ENCODE data around the gene PER1. TPM values are rescaled to one million over a fixed set of nuclear protein-coding genes. Genes with fewer than 3 reads are reported as not detected.

The PER1 gene
- total RNA-seq, 1 donor = 141 TPM

GRCh38 chr17:8142887-8143580, 9.2 kb downstream of the PER1 start:
- DNase-seq (ENCODE audit: low read depth in 2 of 3, low spot score in 2 of 3) = no peak

DNA sequence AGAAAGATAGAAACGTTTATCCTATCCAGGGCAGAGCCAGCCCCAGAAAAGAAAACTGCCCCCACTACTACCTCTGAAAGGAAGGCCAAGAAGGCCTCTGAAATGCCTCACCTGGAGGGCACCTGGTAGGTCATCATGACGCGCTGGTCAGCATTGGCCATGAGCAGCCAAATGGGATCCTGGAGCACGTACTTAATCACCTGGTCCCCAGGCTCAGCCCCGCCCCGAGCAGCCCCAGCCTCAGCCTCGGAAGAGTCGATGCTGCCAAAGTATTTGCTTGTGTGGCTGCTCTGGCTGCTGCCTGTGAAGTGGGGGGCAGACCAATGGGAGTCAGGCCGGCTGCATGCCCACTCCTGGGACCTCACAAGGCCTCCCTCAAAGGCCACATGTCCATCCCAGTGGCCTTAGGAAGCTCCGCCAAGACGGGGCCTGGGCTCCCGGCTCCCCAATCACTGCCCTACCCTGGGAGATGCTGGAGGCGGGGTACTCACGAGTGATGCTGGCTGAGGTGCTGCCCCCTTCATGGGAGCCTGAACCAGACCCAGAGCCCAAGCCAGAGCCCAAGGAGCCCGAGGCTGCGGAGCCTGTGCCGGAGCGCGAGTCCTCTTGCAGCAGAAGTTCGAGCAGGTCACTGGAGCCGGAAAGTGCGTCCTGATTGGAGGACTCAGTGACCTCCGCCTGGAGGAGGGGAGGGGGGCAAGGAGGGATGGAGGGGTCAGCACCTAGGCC, 9.9 kb downstream of the PER1 start:
- no peak for DNase-seq (ENCODE audit: low read depth in 2 of 3, low spot score in 2 of 3)

- no peak for DNase-seq (ENCODE audit: low read depth in 2 of 3, low spot score in 2 of 3)
Observed at GRCh38 chr17:8141741-8142140, 10.5 kb downstream of the PER1 start.

DNA sequence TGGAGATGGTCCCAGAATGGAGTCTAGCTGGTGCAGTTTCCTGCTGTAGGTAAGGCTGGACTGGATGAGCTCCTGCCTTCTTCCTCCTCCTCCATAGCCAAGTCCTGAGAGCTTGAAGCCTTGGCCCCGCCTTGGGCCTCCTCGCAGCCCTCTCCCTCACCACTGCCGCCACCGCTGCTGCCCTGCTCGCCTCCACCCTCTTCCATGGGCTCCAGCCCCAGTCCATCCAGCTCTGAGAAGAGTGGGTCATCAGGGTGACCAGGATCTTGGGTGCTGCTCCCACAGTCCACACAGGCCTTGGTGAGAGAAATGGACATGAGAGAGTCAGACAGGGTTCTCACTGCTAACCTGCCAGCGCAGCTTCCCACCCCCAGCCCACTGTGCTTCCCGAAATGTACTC, 11.2 kb downstream of the PER1 start:
- no peak for DNase-seq (ENCODE audit: low read depth in 2 of 3, low spot score in 2 of 3)

- DNase-seq (ENCODE audit: low read depth in 2 of 3, low spot score in 2 of 3) = no peak
Observed at GRCh38 chr17:8140065-8141029, 11.9 kb downstream of the PER1 start.

- peak; percentile 89 to 97 (median 93) for DNase-seq (ENCODE audit: low read depth in 2 of 3, low spot score in 2 of 3)
Observed at GRCh38 chr17:8138672-8139371, 13.4 kb downstream of the PER1 start.

DNA sequence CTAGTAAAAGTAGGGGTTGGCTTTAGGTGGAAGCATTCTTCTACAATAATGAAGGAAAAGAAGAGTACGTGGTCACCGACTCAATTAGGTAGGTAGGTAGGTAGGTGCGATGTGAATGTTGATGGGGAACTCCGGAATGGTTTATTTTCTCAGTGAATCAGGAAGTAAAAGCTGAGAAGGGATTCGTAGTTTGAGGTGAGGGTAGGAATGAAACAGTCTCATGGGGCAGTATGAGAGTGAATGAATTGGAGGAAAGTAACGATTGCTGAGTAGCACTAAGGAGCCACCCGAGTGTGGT, 13.9 kb downstream of the PER1 start:
- no peak for DNase-seq (ENCODE audit: low read depth in 2 of 3, low spot score in 2 of 3)

GRCh38 chr17:8137645-8138373, 14.4 kb downstream of the PER1 start:
- DNase-seq (ENCODE audit: low read depth in 2 of 3, low spot score in 2 of 3) = no peak

DNA sequence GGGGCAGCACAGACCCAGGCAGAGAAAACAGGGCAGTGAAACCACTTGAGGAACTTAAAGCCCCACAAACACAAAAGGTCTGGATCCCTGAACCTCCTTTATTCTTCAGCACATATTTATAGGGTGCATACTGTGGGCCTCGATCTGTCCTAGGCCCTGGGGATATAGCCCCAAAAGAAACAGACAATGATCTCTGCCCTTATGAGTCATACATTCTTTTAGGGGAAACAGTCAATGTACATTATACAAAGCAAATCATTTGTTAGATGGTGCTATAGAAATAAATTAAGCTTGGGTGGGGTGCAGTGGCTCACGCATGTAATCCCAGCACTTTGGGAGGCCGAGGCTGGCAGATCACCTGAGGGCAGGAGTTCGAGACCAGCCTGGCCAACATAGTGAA, 18.3 kb downstream of the PER1 start:
- no peak for DNase-seq (ENCODE audit: low read depth in 2 of 3, low spot score in 2 of 3)

- no peak for DNase-seq (ENCODE audit: low read depth in 2 of 3, low spot score in 2 of 3)
Observed at GRCh38 chr17:8133399-8133798, 18.8 kb downstream of the PER1 start.

- DNase-seq (ENCODE audit: low read depth in 2 of 3, low spot score in 2 of 3) = no peak
Observed at GRCh38 chr17:8131844-8132441, 20.3 kb downstream of the PER1 start.

DNA sequence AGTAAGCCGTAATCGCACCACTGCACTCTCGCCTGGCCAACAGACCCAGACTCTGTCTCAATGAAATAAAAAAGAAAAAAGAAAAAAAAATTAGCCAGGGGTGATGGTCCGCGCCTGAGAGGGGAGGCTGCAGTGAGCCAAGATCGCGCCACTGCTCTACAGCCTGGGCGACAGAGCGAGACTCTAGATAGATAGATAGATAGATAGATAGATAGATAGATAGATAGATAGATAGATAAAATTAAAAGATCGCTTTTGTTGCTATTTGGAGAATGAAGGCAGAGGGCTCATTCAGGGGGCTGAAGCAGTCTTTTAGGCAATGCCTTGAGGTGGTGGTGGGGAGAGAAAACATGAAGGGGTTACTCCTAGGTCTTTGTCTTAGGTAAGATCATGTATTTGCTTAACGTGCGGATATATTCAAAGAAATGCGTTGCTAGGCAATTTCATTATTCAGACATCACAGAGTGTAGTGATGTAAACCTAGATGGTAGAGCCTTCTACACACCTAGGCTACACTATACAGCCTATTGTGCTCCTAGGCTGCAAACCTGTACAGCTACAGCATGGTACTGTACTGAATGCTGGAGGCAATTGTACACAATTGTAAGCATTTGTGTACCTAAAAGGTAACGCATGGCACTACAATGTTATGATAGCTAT, 23.9 kb downstream of the PER1 start:
- DNase-seq (ENCODE audit: low read depth in 2 of 3, low spot score in 2 of 3) = no peak

GRCh38 chr17:8126491-8127066, 25.6 kb downstream of the PER1 start:
- DNase-seq (ENCODE audit: low read depth in 2 of 3, low spot score in 2 of 3) = no peak

- no peak for DNase-seq (ENCODE audit: low read depth in 2 of 3, low spot score in 2 of 3)
Observed at GRCh38 chr17:8125947-8126490, 26.2 kb downstream of the PER1 start.

DNA sequence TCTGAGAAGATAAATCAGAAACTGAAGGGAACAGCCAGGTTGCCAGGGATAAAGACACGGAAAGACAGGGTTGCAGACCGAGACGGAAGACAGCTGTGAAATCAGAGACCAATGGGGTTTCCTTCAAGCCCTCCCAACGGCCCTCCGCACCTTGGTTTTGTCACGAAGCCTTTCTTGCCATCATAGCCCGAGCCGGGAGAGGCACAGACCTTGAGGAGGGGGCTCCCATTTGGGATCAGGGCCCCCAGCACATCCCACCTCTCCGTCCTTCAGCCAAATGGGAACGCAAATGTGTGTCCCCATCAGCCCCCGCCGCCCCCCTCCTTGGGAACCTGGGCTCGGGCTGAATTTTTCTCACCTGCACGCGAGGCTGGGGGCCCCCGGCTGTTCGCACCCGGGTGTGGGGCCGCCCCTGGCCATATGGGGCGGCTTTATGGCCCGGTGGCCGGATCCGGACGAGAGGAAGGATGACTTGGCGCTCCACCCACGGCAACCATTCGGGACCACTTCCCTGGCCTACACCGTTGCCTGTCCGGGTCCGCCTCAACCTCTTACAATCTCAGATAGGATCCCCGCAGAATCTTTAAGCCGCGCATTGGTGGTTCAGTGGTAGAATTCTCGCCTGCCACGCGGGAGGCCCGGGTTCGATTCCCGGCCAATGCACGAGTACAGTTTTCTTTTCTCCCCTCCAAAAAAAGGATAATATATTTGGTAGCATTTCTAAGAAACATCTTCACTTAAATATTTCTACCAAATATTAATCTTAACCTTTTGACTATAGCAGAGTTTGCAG, 26.9 kb downstream of the PER1 start:
- peak; percentile 74 to 89 (median 81) for DNase-seq (ENCODE audit: low read depth in 2 of 3, low spot score in 2 of 3)

DNA sequence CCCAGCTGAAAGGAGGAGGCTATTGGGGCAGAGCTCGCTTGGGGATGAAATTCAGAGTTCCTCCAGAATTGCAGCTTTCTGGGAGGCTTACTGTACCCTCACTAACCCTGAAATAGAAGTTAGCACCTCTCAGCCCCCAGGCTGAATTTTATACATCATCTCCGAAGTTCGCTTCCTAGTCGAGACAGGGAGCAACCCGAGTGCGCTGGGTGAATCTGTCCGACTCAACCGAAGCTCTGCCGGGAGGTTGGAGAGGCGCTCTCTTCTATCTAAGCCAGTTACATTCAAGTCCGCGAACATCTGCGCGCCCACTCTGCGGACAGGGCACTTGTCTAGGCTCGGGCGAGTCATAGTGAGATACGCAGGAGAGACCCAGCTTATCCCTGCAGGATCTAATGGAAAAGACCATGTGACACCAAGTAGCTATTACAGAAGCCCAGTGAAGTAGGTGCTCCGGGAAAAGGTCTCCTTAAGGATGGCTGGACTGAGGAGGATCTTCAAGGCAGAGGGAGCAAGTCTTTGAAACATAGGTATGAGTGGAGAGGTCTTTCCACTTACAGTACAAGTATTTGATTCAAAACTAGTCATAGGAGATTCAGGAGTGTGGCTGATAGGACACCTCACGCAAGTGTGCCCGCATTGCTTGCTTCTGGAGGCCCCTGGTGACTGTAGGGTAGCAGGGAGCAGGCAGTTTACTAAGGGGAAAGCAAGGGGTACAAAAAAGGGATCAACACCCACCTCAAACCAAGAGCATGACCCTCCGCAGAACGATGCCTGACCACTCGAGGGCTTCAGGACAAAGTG, 27.7 kb downstream of the PER1 start:
- DNase-seq (ENCODE audit: low read depth in 2 of 3, low spot score in 2 of 3) = no peak

Data from hematopoietic multipotent progenitor cell (in vitro differentiated cells).